SU-DHL-6 (cell line): ENCODE results near the gene BEAN1.

Experiments used
- H2AFZ ChIP-seq: fragments of 200-600 bp; sonication (generic); 2 replicates; pipeline ENCODE4 v1.6.1; 2014; ENCODE audit warnings: low read depth, mild to moderate bottlenecking, moderate library complexity, mixed read lengths, antibody characterized with exemption, low read length; ENCODE audit not compliant: severe bottlenecking
- H3F3A ChIP-seq: fragments of 200-600 bp; shearing (Covaris generic); 2 replicates; pipeline ENCODE4 v1.6.0; 2016; ENCODE audit warnings: antibody characterized with exemption, mild to moderate bottlenecking; ENCODE audit not compliant: insufficient read depth
- H3K27ac ChIP-seq: fragments of 200-600 bp; sonication (generic); 2 replicates; pipeline ENCODE4 v1.5.1; 2016; ENCODE audit warnings: low read depth, mild to moderate bottlenecking, low read length, moderate library complexity, mixed read lengths
- H3K27me3 ChIP-seq: fragments of 200-600 bp; sonication (generic), shearing (Covaris generic); 2 replicates; pipeline ENCODE4 v1.6.0; 2014; ENCODE audit warnings: mild to moderate bottlenecking, low read length
- H3K36me3 ChIP-seq: fragments of 200-600 bp; sonication (generic); 2 replicates; pipeline ENCODE4 v1.6.1; 2014; ENCODE audit warnings: mild to moderate bottlenecking, low read length, mixed read lengths
- H3K4me2 ChIP-seq: fragments of 300-600, 200-600 bp; shearing (Covaris generic), sonication (generic); 2 replicates; pipeline ENCODE4 v1.6.0; 2014; ENCODE audit warnings: low read length, low read depth, mild to moderate bottlenecking; ENCODE audit not compliant: poor library complexity, severe bottlenecking
- H3K4me3 ChIP-seq: fragments of 200-600 bp; sonication (generic); 2 replicates; pipeline ENCODE4 v1.5.1; 2014; ENCODE audit warnings: antibody characterized with exemption, low read length, mild to moderate bottlenecking, mixed read lengths; ENCODE audit not compliant: insufficient read depth, poor library complexity, severe bottlenecking
- H3K79me2 ChIP-seq: fragments of 200-600 bp; sonication (generic); 2 replicates; pipeline ENCODE4 v1.6.1; 2014; ENCODE audit warnings: mild to moderate bottlenecking, low read length, moderate library complexity; ENCODE audit not compliant: insufficient read depth
- H3K9ac ChIP-seq: fragments of 200-600 bp; sonication (generic); 2 replicates; pipeline ENCODE4 v1.7.0; 2014; ENCODE audit warnings: mild to moderate bottlenecking, low read length
- H3K9me2 ChIP-seq: fragments of 200-600 bp; sonication (generic); replicated peaks from 2 replicates; pipeline ENCODE4 v1.6.1; 2014; ENCODE audit warnings: low read length; ENCODE audit not compliant: insufficient read depth
- H3K9me3 ChIP-seq: fragments of 200-600 bp; sonication (generic); 2 replicates; pipeline ENCODE4 v1.6.1; 2014; ENCODE audit warnings: low read length, mixed read lengths; ENCODE audit not compliant: insufficient read depth
- H4K20me1 ChIP-seq: fragments of 200-600 bp; sonication (generic); 2 replicates; pipeline ENCODE4 v1.6.1; 2014; ENCODE audit warnings: low read depth, mild to moderate bottlenecking, antibody characterized with exemption, low read length, moderate library complexity, mixed read lengths
- CTCF ChIP-seq: fragments of 200-600 bp; sonication (generic); IDR thresholded peaks from one replicate; pipeline ENCODE4 v1.5.1; 2017; ENCODE audit warnings: antibody characterized with exemption, mild to moderate bottlenecking, low read length, moderate library complexity; ENCODE audit not compliant: insufficient read depth, poor library complexity, severe bottlenecking
- EZH2phosphoT487 ChIP-seq: fragments of 200-600 bp; sonication (generic), shearing (Covaris generic); conservative IDR thresholded peaks from 2 replicates; pipeline ENCODE4 v1.6.1; 2018; ENCODE audit warnings: mild to moderate bottlenecking, antibody characterized with exemption, low read length, moderate library complexity, mixed read lengths

Gene BEAN1

GRCh38 chr16:66473051-66473571 lies 46.0 kb downstream of the BEAN1 start:
- no peak overlapping the region for H2AFZ ChIP-seq
- H3K9me3 ChIP-seq = no peaks in the 10 kb centered on the region
- no peaks in the 10 kb centered on the region for H3K27me3 ChIP-seq
- no peak overlapping the region for H3K9ac ChIP-seq
- H3K79me2 ChIP-seq = no peaks in the 10 kb centered on the region
- no peaks in the 10 kb centered on the region for H3F3A ChIP-seq
- TF ChIP-seq EZH2phosphoT487 (no peak), CTCF (no peak)
- no peaks in the 10 kb centered on the region for H3K9me2 ChIP-seq
- H3K4me3 ChIP-seq = no peak overlapping the region
- H3K27ac ChIP-seq = no peak overlapping the region
- no peaks in the 10 kb centered on the region for H3K36me3 ChIP-seq
- no peak overlapping the region for H3K4me2 ChIP-seq
- H4K20me1 ChIP-seq = no peaks in the 10 kb centered on the region

DNA sequence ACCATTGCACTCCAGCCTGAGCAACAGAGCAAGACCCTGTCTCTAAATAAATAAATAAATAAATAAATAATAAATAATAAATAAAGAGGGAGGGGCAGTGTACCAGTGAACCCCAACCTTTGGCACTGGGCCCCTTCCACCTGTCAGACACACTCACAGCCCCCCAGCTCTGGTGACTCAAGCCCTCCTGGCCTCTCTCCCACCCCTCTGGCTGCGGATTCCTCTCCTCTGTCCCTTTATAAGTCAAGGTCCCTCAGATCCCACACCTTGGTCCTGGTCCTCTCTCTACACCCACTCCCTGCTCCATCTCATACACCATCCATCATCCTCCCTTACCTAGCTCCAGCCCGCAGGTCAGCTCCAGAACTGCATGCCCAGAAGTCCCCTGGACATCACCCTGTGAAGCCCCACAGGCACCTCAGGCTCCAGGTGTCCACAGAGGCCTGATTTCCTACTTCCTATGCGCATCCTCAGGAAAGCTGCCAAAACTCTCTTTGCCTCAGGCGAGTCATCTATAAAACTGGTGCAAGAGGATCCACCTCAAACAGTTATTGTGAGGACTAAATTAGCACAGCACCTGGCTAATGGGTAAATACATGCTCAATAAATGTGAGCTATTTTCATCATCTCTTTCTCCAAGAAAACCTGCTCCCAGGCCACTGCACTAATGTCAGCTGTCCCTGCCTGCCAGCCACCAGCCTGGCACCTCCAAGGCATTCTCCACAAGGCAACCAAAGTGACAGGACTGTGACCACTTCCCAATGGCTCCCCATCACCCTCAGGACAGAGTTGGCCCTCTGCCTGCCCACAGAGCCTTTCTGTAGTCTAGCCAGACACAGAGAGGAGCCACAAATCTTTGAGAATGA lies 46.8 kb downstream of the BEAN1 start:
- no peaks in the 10 kb centered on the region for H3K79me2 ChIP-seq
- H3K9me3 ChIP-seq = no peaks in the 10 kb centered on the region
- H3K4me2 ChIP-seq = no peak overlapping the region
- H3K9ac ChIP-seq = no peak overlapping the region
- H3F3A ChIP-seq = no peaks in the 10 kb centered on the region
- H3K4me3 ChIP-seq = no peak overlapping the region
- no peaks in the 10 kb centered on the region for H3K27me3 ChIP-seq
- no peak overlapping the region for H2AFZ ChIP-seq
- H3K36me3 ChIP-seq = no peaks in the 10 kb centered on the region
- TF ChIP-seq CTCF (no peak), EZH2phosphoT487 (no peak)
- H3K9me2 ChIP-seq = no peaks in the 10 kb centered on the region
- no peaks in the 10 kb centered on the region for H4K20me1 ChIP-seq
- H3K27ac ChIP-seq = no peak overlapping the region

GRCh38 chr16:66474750-66475199 lies 47.7 kb downstream of the BEAN1 start:
- Histone ChIP-seq H3K9ac (no peak overlapping the region), H3K9me2 (no peaks in the 10 kb centered on the region), H3K4me3 (no peak overlapping the region), H2AFZ (no peak overlapping the region), H3K27me3 (no peaks in the 10 kb centered on the region), H3F3A (no peaks in the 10 kb centered on the region), H3K36me3 (no peaks in the 10 kb centered on the region), H4K20me1 (no peaks in the 10 kb centered on the region), H3K9me3 (no peaks in the 10 kb centered on the region), H3K4me2 (no peak overlapping the region), H3K27ac (no peak overlapping the region), H3K79me2 (no peaks in the 10 kb centered on the region)
- TF ChIP-seq CTCF (no peak), EZH2phosphoT487 (no peak)
